PFSK-1 (cell line): ENCODE results near the gene GNG13.

Experiments used
- POLR2AphosphoS5 ChIP-seq: IDR thresholded peaks from 2 replicates; pipeline ENCODE4 v1.6.1; 2012; ENCODE audit warnings: low read depth, mild to moderate bottlenecking, control low read depth, low read length, moderate library complexity
- TAF1 ChIP-seq: IDR thresholded peaks from 2 replicates; pipeline ENCODE4 v1.6.1; 2012; ENCODE audit warnings: low read length, control low read depth, borderline replicate concordance; ENCODE audit not compliant: insufficient read depth

DNA sequence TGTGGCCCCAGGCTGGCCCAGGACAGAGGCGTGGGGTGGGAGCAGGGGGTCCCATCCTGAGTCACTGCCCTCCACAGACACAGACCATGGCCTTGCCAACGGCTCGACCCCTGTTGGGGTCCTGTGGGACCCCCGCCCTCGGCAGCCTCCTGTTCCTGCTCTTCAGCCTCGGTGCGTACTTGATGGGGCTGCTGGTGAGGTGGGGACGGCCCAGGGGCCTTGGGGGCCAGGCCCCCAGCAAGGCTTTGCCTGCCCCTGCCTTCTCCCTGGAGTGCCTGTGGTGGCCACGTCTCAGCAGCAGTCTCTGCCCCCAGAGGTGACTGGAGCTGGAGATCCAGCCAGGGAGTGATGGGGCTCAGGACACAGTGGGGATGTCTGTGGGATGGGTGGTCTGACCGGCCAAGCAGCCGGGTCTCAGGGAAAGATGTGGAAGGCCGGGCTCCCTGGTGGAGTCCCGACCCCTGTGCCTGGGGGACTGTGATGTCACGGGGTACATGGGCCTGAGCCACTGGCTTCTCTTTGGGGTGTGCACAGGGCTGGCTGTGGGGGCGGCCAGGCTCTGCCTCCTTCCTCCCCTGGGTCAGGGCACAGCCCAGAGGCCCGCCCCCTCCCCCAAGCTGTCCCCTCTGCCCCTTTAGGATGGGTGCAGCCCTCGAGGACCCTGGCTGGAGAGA, 37.8 kb downstream of the GNG13 start:
- TF ChIP-seq TAF1 (no peak), POLR2AphosphoS5 (no peak)
